Endothelial cell of umbilical vein (primary cell): Measurements from ENCODE around the gene TNFSF10. TPM values are rescaled to one million over a fixed set of nuclear protein-coding genes. Genes with fewer than 3 reads are reported as not detected.
"Not testable (repeated sequence)": the region's sequence is repeated elsewhere in the genome, so short reads cannot be mapped to it uniquely, and the experiment has no call there.

Experiments
- BruUV-seq: library from RNA; stranded (reverse); fragments of 400-500 nt; replicated peaks from 2 replicates; lab custom pipeline; 2021; lab: Mats Ljungman, UMichigan
- CTCF ChIA-PET: fragments of 300-600, 350-600 bp; sonication (Branson Sonifier 250); formaldehyde crosslinking; loops from one replicate; lab custom pipeline; 2021; ENCODE audit warnings: antibody characterized with exemption, inconsistent platforms; lab: Charles Lee
- POLR2A ChIA-PET: fragments of 300-600, 350-600 bp; sonication (Branson Sonifier 250); formaldehyde crosslinking; loops from one replicate; lab custom pipeline; 2021; ENCODE audit warnings: antibody characterized with exemption, inconsistent platforms; lab: Charles Lee
- DNase-seq: peaks from one replicate; pipeline ENCODE4 v3.0.0-alpha.2; 2011; ENCODE audit warnings: low read depth, low spot score
- FAIRE-seq: peaks from 2 replicates; lab custom pipeline; 2011; peaks lifted over from hg19 to GRCh38; lab: Jason Lieb, UNC
- H2AFZ ChIP-seq: 2 replicates; pipeline ENCODE4 v1.6.0; 2012; ENCODE audit warnings: low read depth, low read length, control low read depth, inconsistent platforms
- H3K27ac ChIP-seq: 2 replicates; pipeline ENCODE4 v1.5.1; 2011; ENCODE audit warnings: low read depth, mild to moderate bottlenecking, control low read depth, low read length, moderate library complexity; ENCODE audit not compliant: insufficient read depth
- H3K27me3 ChIP-seq, 2 experiments: 2 replicates each; pipeline versions ENCODE4 v1.6.0 to v1.6.1; 2011; ENCODE audit warnings: low read length in 2 of 2, mixed read lengths in 1 of 2; ENCODE audit not compliant: control insufficient read depth in 2 of 2, insufficient read depth in 2 of 2
- H3K36me3 ChIP-seq, 2 experiments: 2 replicates in 1 of 2; 3 replicates in 1 of 2; pipeline ENCODE4 v1.5.1; 2011; ENCODE audit warnings: low read length in 2 of 2, mild to moderate bottlenecking in 1 of 2, moderate library complexity in 1 of 2; ENCODE audit not compliant: control insufficient read depth in 2 of 2, insufficient read depth in 2 of 2; ENCODE audit errors: extremely low read depth in 1 of 2
- H3K4me1 ChIP-seq: 3 replicates; pipeline ENCODE4 v1.5.1; 2011; ENCODE audit warnings: mild to moderate bottlenecking, low read length; ENCODE audit not compliant: control insufficient read depth, insufficient read depth; ENCODE audit errors: extremely low read depth
- H3K4me2 ChIP-seq: 2 replicates; pipeline ENCODE4 v1.6.1; 2011; ENCODE audit warnings: low read length, control low read depth, mixed read lengths; ENCODE audit not compliant: insufficient read depth
- H3K4me3 ChIP-seq, 3 experiments: fragments of 200-600 bp in 1 of 3; sonication (generic), shearing (Covaris generic) in 1 of 3; replicated peaks in 1 of 3; 2 replicates each; pipeline ENCODE4 v1.5.1; 2011 to 2016; ENCODE audit warnings: control low read depth in 3 of 3, low read length in 3 of 3, mild to moderate bottlenecking in 2 of 3, inconsistent platforms in 1 of 3, low read depth in 1 of 3, moderate library complexity in 1 of 3; ENCODE audit not compliant: insufficient read depth in 1 of 3
- H3K79me2 ChIP-seq: 2 replicates; pipeline ENCODE4 v1.6.0; 2012; ENCODE audit warnings: low read length, inconsistent platforms; ENCODE audit not compliant: control insufficient read depth, insufficient read depth
- H3K9ac ChIP-seq: replicated peaks from 2 replicates; pipeline ENCODE3; 2011; ENCODE audit warnings: low read length, control low read depth; ENCODE audit not compliant: insufficient read depth; ENCODE audit errors: extremely low read depth
- H3K9me1 ChIP-seq: replicated peaks from 3 replicates; pipeline ENCODE4 v1.6.0; 2011; ENCODE audit warnings: mild to moderate bottlenecking, low read length; ENCODE audit not compliant: control insufficient read depth, insufficient read depth; ENCODE audit errors: extremely low read depth
- H3K9me3 ChIP-seq: replicated peaks from 2 replicates; pipeline ENCODE4 v1.5.1; 2012; ENCODE audit warnings: low read length, inconsistent platforms; ENCODE audit not compliant: control insufficient read depth, insufficient read depth
- H4K20me1 ChIP-seq: replicated peaks from 2 replicates; pipeline ENCODE3; 2011; ENCODE audit warnings: mild to moderate bottlenecking, low read length; ENCODE audit not compliant: control insufficient read depth, insufficient read depth; ENCODE audit errors: extremely low read depth
- EZH2 ChIP-seq: IDR thresholded peaks from 2 replicates; pipeline ENCODE4 v1.6.1; 2012; ENCODE audit warnings: borderline replicate concordance, low read depth, mild to moderate bottlenecking, moderate library complexity, low read length, inconsistent platforms; ENCODE audit not compliant: severe bottlenecking
- FOS ChIP-seq: IDR thresholded peaks from 2 replicates; pipeline ENCODE4 v1.6.1; 2011; ENCODE audit warnings: mild to moderate bottlenecking, low read length, moderate library complexity, borderline replicate concordance; ENCODE audit not compliant: insufficient read depth
- MYC ChIP-seq: IDR thresholded peaks from one replicate; pipeline ENCODE4 v1.6.1; 2011; ENCODE audit warnings: mild to moderate bottlenecking, low read depth, low read length
- POLR2A ChIP-seq: IDR thresholded peaks from 2 replicates; pipeline ENCODE4 v1.6.1; 2012; ENCODE audit warnings: low read depth, mild to moderate bottlenecking, control low read depth, low read length
- dilution Hi-C: fragments of 300-500 bp; cut with MboI; formaldehyde crosslinking; loops from one replicate; pipeline ENCODE4 v1.15.0; 2019; ENCODE audit warnings: low sequenced_read_pairs; ENCODE audit not compliant: extremely low pct_ligation_motif_present
- intact Hi-C: fragments of 100-400 bp; cut with micrococcal nuclease; formaldehyde crosslinking; loops from one replicate; pipeline ENCODE4 v1.10.0; 2022
- polyA plus RNA-seq, 4 experiments: library from polyadenylated mRNA; depleted of rRNA in 3 of 4; stranded (reverse) in 3 of 4; unstranded in 1 of 4; fragments of >200 nt; gene quantifications; 2 replicates each; pipeline versions ENCODE4 v1.2.1 to v1.2.3, GENCODE V29; 2011 to 2012; ENCODE audit warnings: missing spikeins in 1 of 4
- total RNA-seq: library from RNA; stranded (reverse); gene quantifications from 2 replicates; pipeline ENCODE4 v1.2.3, GENCODE V29; 2021
- TF ChIP-seq, protein P1 (sequence below), 2 donors: IDR thresholded peaks; 1 replicate in 1 of 2; 2 replicates in 1 of 2; pipeline ENCODE4 v1.5.1; 2011; ENCODE audit warnings: low read length in 2 of 2, mild to moderate bottlenecking in 2 of 2, moderate library complexity in 2 of 2, control low read depth in 1 of 2, inconsistent platforms in 1 of 2, low read depth in 1 of 2; ENCODE audit not compliant: insufficient read depth in 1 of 2; ENCODE audit errors: extremely low read depth in 1 of 2

TNFSF10 gene
- total and polyA plus RNA-seq, 2 donors (not counting 3 experiments of a cell fraction or from before 2014, with no cell fraction given): 31.2 to 55.0 TPM

- H4K20me1 ChIP-seq, H3K27ac ChIP-seq, H3K9ac ChIP-seq, dilution Hi-C loops, BruUV-seq, H3K4me2 ChIP-seq, H3K4me3 ChIP-seq, H3K36me3 ChIP-seq, H3K79me2 ChIP-seq, H3K4me1 ChIP-seq, H3K9me3 ChIP-seq, H2AFZ ChIP-seq, H3K27me3 ChIP-seq, POLR2A ChIA-PET, H3K9me1 ChIP-seq: not testable (repeated sequence)
- TF ChIP-seq, protein P1, sequence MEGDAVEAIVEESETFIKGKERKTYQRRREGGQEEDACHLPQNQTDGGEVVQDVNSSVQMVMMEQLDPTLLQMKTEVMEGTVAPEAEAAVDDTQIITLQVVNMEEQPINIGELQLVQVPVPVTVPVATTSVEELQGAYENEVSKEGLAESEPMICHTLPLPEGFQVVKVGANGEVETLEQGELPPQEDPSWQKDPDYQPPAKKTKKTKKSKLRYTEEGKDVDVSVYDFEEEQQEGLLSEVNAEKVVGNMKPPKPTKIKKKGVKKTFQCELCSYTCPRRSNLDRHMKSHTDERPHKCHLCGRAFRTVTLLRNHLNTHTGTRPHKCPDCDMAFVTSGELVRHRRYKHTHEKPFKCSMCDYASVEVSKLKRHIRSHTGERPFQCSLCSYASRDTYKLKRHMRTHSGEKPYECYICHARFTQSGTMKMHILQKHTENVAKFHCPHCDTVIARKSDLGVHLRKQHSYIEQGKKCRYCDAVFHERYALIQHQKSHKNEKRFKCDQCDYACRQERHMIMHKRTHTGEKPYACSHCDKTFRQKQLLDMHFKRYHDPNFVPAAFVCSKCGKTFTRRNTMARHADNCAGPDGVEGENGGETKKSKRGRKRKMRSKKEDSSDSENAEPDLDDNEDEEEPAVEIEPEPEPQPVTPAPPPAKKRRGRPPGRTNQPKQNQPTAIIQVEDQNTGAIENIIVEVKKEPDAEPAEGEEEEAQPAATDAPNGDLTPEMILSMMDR (IDR thresholded peaks at IDR 0.05; ENCODE audit: extremely low read depth in 1 of 2, insufficient read depth in 1 of 2, low read depth in 1 of 2, low read length in 2 of 2): peak; percentile 53 to 57
- CTCF ChIA-PET: interaction anchor here (0.6 to 1.3 kb wide), 2 partner anchors 104 to 106 kb away, joined by 4 to 6 read pairs; no protein-coding TSS in a partner anchor
- intact Hi-C loops: loop anchor here (1.0 kb wide), 3 partner anchors 106 to 177 kb away; no protein-coding TSS in a partner anchor
- peak; percentile 83 for FAIRE-seq
- DNase-seq: peak; percentile 80
These were observed 33.0 kb downstream of the TNFSF10 start for GRCh38 chr3:172490198-172490669.

- ChIA-PET POLR2A (no interaction called here), CTCF (interaction anchor here (1.0 to 2.7 kb wide), 9 partner anchors 9 to 190 kb away, joined by 3 to 47 read pairs (median 12); no protein-coding TSS in a partner anchor)
- no TSS peak for BruUV-seq
- Histone ChIP-seq H3K79me2 (no peaks in the 10 kb centered on the region), H3K27me3 (no peaks in the 10 kb centered on the region), H2AFZ (peak overlapping the region; percentile 55), H3K27ac (peak overlapping the region; percentile 78), H3K9ac (no peak overlapping the region), H3K4me3 (no peak overlapping the region), H3K9me3 (no peaks in the 10 kb centered on the region), H3K9me1 (no peaks in the 10 kb centered on the region), H3K4me1 (peaks cover 14% of the 10 kb centered on the region), H3K4me2 (no peak overlapping the region), H4K20me1 (no peaks in the 10 kb centered on the region), H3K36me3 (no peaks in the 10 kb centered on the region)
- FAIRE-seq (no peak), DNase-seq (no peak)
- dilution Hi-C loops (no loop called here), intact Hi-C loops (loop anchor here (5.0 kb wide), 1 partner anchor 71 kb away; no protein-coding TSS in a partner anchor)
- TF ChIP-seq FOS: no peak
- no peak for TF ChIP-seq MYC
- no peak for TF ChIP-seq POLR2A
- no peak for TF ChIP-seq EZH2
These were observed 45.1 kb downstream of the TNFSF10 start for GRCh38 chr3:172478116-172478515.
